Neuronal stem cell (in vitro differentiated cells): Measurements from ENCODE around the gene PTEN.
"Not testable (repeated sequence)": the region's sequence is repeated elsewhere in the genome, so short reads cannot be mapped to it uniquely, and the experiment has no call there.

ENCODE experiments used
- DNase-seq: peaks from one replicate; pipeline ENCODE4 v3.0.0-alpha.2; 2013; ENCODE audit warnings: low spot score
- H2AFZ ChIP-seq: one replicate; pipeline ENCODE4 v1.6.1; 2013; ENCODE audit warnings: mild to moderate bottlenecking, low read length, inconsistent platforms
- H2AK5ac ChIP-seq: 2 replicates; pipeline ENCODE4 v1.6.1; 2013; ENCODE audit warnings: low read depth, mild to moderate bottlenecking, inconsistent platforms, low read length, moderate library complexity, mixed read lengths
- H2BK120ac ChIP-seq: 2 replicates; pipeline ENCODE4 v1.6.1; 2013; ENCODE audit warnings: low read depth, mild to moderate bottlenecking, inconsistent platforms, low read length, moderate library complexity, mixed read lengths
- H2BK12ac ChIP-seq: one replicate; pipeline ENCODE4 v1.6.1; 2013; ENCODE audit warnings: low read length, inconsistent platforms
- H2BK15ac ChIP-seq: 2 replicates; pipeline ENCODE4 v1.6.1; 2013; ENCODE audit warnings: mild to moderate bottlenecking, low read length, inconsistent platforms, mixed read lengths
- H2BK5ac ChIP-seq: one replicate; pipeline ENCODE4 v1.6.1; 2013; ENCODE audit warnings: inconsistent platforms, mild to moderate bottlenecking, low read length, moderate library complexity
- H3K14ac ChIP-seq: one replicate; pipeline ENCODE4 v1.6.1; 2013; ENCODE audit warnings: low read length, inconsistent platforms
- H3K18ac ChIP-seq: 2 replicates; pipeline ENCODE4 v1.6.1; 2013; ENCODE audit warnings: low read length, inconsistent platforms
- H3K23ac ChIP-seq: 2 replicates; pipeline ENCODE4 v1.6.1; 2013; ENCODE audit warnings: low read depth, mild to moderate bottlenecking, mixed read lengths, low read length, inconsistent platforms; ENCODE audit not compliant: poor library complexity
- H3K27ac ChIP-seq: replicated peaks from 3 replicates; pipeline ENCODE4 v1.5.1; 2013; ENCODE audit warnings: low read length, inconsistent platforms
- H3K27me3 ChIP-seq, 3 experiments: 2 replicates each; pipeline ENCODE4 v1.6.1; 2013; ENCODE audit warnings: low read length in 3 of 3, mild to moderate bottlenecking in 2 of 3, inconsistent platforms in 1 of 3, low read depth in 1 of 3, mixed read lengths in 1 of 3, moderate library complexity in 1 of 3; ENCODE audit not compliant: control insufficient read depth in 3 of 3, insufficient read depth in 3 of 3
- H3K36me3 ChIP-seq, 2 donors: replicated peaks in 1 of 2; 2 replicates each; pipeline ENCODE4 v1.6.1; 2013; ENCODE audit warnings: low read length in 2 of 2; ENCODE audit not compliant: control insufficient read depth in 2 of 2, insufficient read depth in 2 of 2
- H3K4ac ChIP-seq: 2 replicates; pipeline ENCODE4 v1.6.1; 2013; ENCODE audit warnings: inconsistent platforms, mild to moderate bottlenecking, low read length, moderate library complexity
- H3K4me1 ChIP-seq, 2 donors: 1 replicate in 1 of 2; 2 replicates in 1 of 2; pipeline ENCODE4 v1.6.1; 2013; ENCODE audit warnings: low read length in 2 of 2, low read depth in 1 of 2; ENCODE audit not compliant: control insufficient read depth in 2 of 2, insufficient read depth in 1 of 2
- H3K4me2 ChIP-seq: one replicate; pipeline ENCODE4 v1.6.1; 2013; ENCODE audit warnings: mild to moderate bottlenecking, low read length, inconsistent platforms; ENCODE audit not compliant: insufficient read depth, poor library complexity, severe bottlenecking
- H3K4me3 ChIP-seq, 2 donors: 2 replicates each; pipeline ENCODE4 v1.5.1; 2013; ENCODE audit warnings: low read length in 2 of 2, mild to moderate bottlenecking in 2 of 2, inconsistent platforms in 1 of 2, moderate library complexity in 1 of 2
- H3K79me1 ChIP-seq: one replicate; pipeline ENCODE4 v1.6.1; 2013; ENCODE audit warnings: low read depth, mild to moderate bottlenecking, inconsistent platforms, low read length, moderate library complexity
- H3K9ac ChIP-seq: one replicate; pipeline ENCODE4 v1.6.1; 2013; ENCODE audit warnings: mild to moderate bottlenecking, low read depth, low read length, inconsistent platforms; ENCODE audit not compliant: poor library complexity
- H3K9me3 ChIP-seq, 2 donors: replicated peaks in 1 of 2; 2 replicates each; pipeline versions ENCODE3 to v1.6.1; 2013; ENCODE audit warnings: low read length in 2 of 2, mild to moderate bottlenecking in 2 of 2, inconsistent platforms in 1 of 2, low read depth in 1 of 2, mixed read lengths in 1 of 2, moderate library complexity in 1 of 2; ENCODE audit not compliant: control insufficient read depth in 2 of 2, insufficient read depth in 1 of 2
- H4K8ac ChIP-seq: one replicate; pipeline ENCODE4 v1.6.1; 2013; ENCODE audit warnings: low read depth, mild to moderate bottlenecking, inconsistent platforms, low read length, moderate library complexity
- H4K91ac ChIP-seq: one replicate; pipeline ENCODE4 v1.6.1; 2013; ENCODE audit warnings: low read length, low read depth, mild to moderate bottlenecking, inconsistent platforms; ENCODE audit not compliant: poor library complexity
- WGBS, 2 donors: extraction: QIAGEN DNeasy Blood & Tissue Kit; methylation state at CpG; one replicate each; pipeline ENCODE4 v1.1.7; 2013; ENCODE audit warnings: missing lambda C conversion rate in 2 of 2, mixed read lengths in 1 of 2; ENCODE audit not compliant: insufficient read length in 2 of 2, insufficient replicate concordance in 1 of 2; ENCODE audit errors: extremely low coverage in 2 of 2; 5-methylcytosine and 5-hydroxymethylcytosine counted together

PTEN gene

GRCh38 chr10:87896216-87896615, 32.8 kb downstream of the PTEN start:
- H3K9ac ChIP-seq = no peak overlapping the region

GRCh38 chr10:87897957-87898356, 34.5 kb downstream of the PTEN start:
- WGBS, 2 donors = no CpG with 5 or more reads among the region's 8 CpGs
- H2BK5ac ChIP-seq, H3K27me3 ChIP-seq, H3K9me3 ChIP-seq, DNase-seq, H3K4me2 ChIP-seq, H2AK5ac ChIP-seq, H3K4me3 ChIP-seq, H3K4me1 ChIP-seq, H2BK120ac ChIP-seq, H3K23ac ChIP-seq, H3K79me1 ChIP-seq, H2BK15ac ChIP-seq, H3K9ac ChIP-seq, H4K91ac ChIP-seq, H3K4ac ChIP-seq, H4K8ac ChIP-seq, H2BK12ac ChIP-seq, H3K18ac ChIP-seq, H3K14ac ChIP-seq, H3K27ac ChIP-seq, H2AFZ ChIP-seq: not testable (repeated sequence)
- peaks cover 0 to 33% of the 10 kb centered on the region in 2 donors for H3K36me3 ChIP-seq

More at GRCh38 chr10:87896216-87896615, 32.8 kb downstream of the PTEN start:
- no peak overlapping the region for H2BK120ac ChIP-seq
- H3K4me1 ChIP-seq = no peaks in the 10 kb centered on the region
- H3K18ac ChIP-seq = no peak overlapping the region
- H3K27ac ChIP-seq = no peak overlapping the region
- peaks cover 2% of the 10 kb centered on the region for H3K79me1 ChIP-seq
- no peak overlapping the region for H2BK15ac ChIP-seq
- H2BK12ac ChIP-seq = no peak overlapping the region
- H2AK5ac ChIP-seq = no peak overlapping the region
- no peak overlapping the region for H3K4me2 ChIP-seq
- WGBS, 2 donors = no CpG with 5 or more reads among the region's 2 CpGs
- no peak overlapping the region for H2BK5ac ChIP-seq
- H3K23ac ChIP-seq = no peak overlapping the region
- no peak overlapping the region for H4K91ac ChIP-seq
- H3K4ac ChIP-seq = no peak overlapping the region
- H3K14ac ChIP-seq = no peak overlapping the region
- no peak overlapping the region for H4K8ac ChIP-seq
- H3K9me3 ChIP-seq = peaks cover 0 to 8% of the 10 kb centered on the region in 2 donors
- no peak overlapping the region for H3K4me3 ChIP-seq
- H3K27me3 ChIP-seq = no peaks in the 10 kb centered on the region
- no peak for DNase-seq
- H3K36me3 ChIP-seq = peaks cover 0 to 33% of the 10 kb centered on the region in 2 donors
- no peak overlapping the region for H2AFZ ChIP-seq

- not testable (repeated sequence) for H3K27ac ChIP-seq, H2BK120ac ChIP-seq, H2AK5ac ChIP-seq, H3K9ac ChIP-seq, DNase-seq, H3K23ac ChIP-seq, H4K91ac ChIP-seq, H2BK15ac ChIP-seq, H3K4ac ChIP-seq, H3K4me3 ChIP-seq, H2AFZ ChIP-seq, H4K8ac ChIP-seq, H3K14ac ChIP-seq, H3K79me1 ChIP-seq, H3K27me3 ChIP-seq, H2BK12ac ChIP-seq, H3K4me2 ChIP-seq, H3K4me1 ChIP-seq, H3K18ac ChIP-seq, H2BK5ac ChIP-seq
- Histone ChIP-seq H3K36me3 (peaks cover 0 to 35% of the 10 kb centered on the region in 2 donors), H3K9me3 (peaks cover 3 to 22% of the 10 kb centered on the region in 2 donors)
- no CpG with 5 or more reads among the region's 8 CpGs for WGBS, 2 donors
These were observed 40.0 kb downstream of the PTEN start for GRCh38 chr10:87903396-87903795.

GRCh38 chr10:87913156-87913921, 49.9 kb downstream of the PTEN start:
- Histone ChIP-seq H2AFZ (no peak overlapping the region), H2AK5ac (no peak overlapping the region), H3K14ac (no peak overlapping the region), H3K23ac (no peak overlapping the region), H3K18ac (no peak overlapping the region), H4K8ac (no peak overlapping the region), H3K4ac (no peak overlapping the region), H2BK12ac (no peak overlapping the region), H2BK120ac (no peak overlapping the region), H3K9me3 (peaks cover 0 to 37% of the 10 kb centered on the region in 2 donors), H2BK5ac (no peak overlapping the region), H3K36me3 (peaks cover 0 to 25% of the 10 kb centered on the region in 2 donors), H4K91ac (no peak overlapping the region), H3K4me3 (no peak overlapping the region), H3K27me3 (no peaks in the 10 kb centered on the region), H3K4me2 (no peak overlapping the region), H3K27ac (no peak overlapping the region), H3K9ac (no peak overlapping the region), H2BK15ac (no peak overlapping the region), H3K4me1 (peaks cover 4% of the 10 kb centered on the region in 2 donors), H3K79me1 (peaks cover 2% of the 10 kb centered on the region)
- peak; percentile 5 for DNase-seq
- no CpG with 5 or more reads among the region's 2 CpGs for WGBS, 2 donors
